Activated CD4-positive, CD25-positive, alpha-beta regulatory T cell (primary cell): ENCODE results near the gene PTCH1.
A peak's percentile ranks its signal among the peaks of the same experiment; 100 is the strongest.

Source experiments
- DNase-seq, 4 experiments: peaks; one replicate each; lab custom pipeline; 2025; lab: John Stamatoyannopoulos, UW

The PTCH1 gene

GRCh38 chr9:95512709-95513095 lies 4.1 kb downstream of the PTCH1 start:
- no peak for DNase-seq

GRCh38 chr9:95511952-95512708 lies 4.6 kb downstream of the PTCH1 start:
- no peak for DNase-seq

- DNase-seq, result no peak
These were observed 5.2 kb downstream of the PTCH1 start for GRCh38 chr9:95511616-95511931.

- DNase-seq, result peak; percentile 47 to 66 (median 60)
These were observed 5.8 kb downstream of the PTCH1 start for GRCh38 chr9:95510709-95511615.

- DNase-seq, result no peak
These were observed 6.7 kb downstream of the PTCH1 start for GRCh38 chr9:95509851-95510708.

GRCh38 chr9:95508968-95509850 lies 7.6 kb downstream of the PTCH1 start:
- DNase-seq, result peak in 3 of 4 experiments; percentile 25 to 43 (median 34)

GRCh38 chr9:95508242-95508967 lies 8.4 kb downstream of the PTCH1 start:
- DNase-seq, result no peak

GRCh38 chr9:95507464-95508241 lies 9.1 kb downstream of the PTCH1 start:
- DNase-seq, result no peak

- no peak for DNase-seq
These were observed 9.9 kb downstream of the PTCH1 start for GRCh38 chr9:95506678-95507463.

- no peak for DNase-seq
These were observed 10.4 kb downstream of the PTCH1 start for GRCh38 chr9:95506428-95506677.

- no peak for DNase-seq
These were observed 10.9 kb downstream of the PTCH1 start for GRCh38 chr9:95505717-95506427.

GRCh38 chr9:95505072-95505716 lies 11.6 kb downstream of the PTCH1 start:
- no peak for DNase-seq

- DNase-seq, result no peak
These were observed 12.5 kb downstream of the PTCH1 start for GRCh38 chr9:95504053-95504963.

- DNase-seq, result no peak
These were observed 13.4 kb downstream of the PTCH1 start for GRCh38 chr9:95503369-95503768.

GRCh38 chr9:95502248-95502647 lies 14.5 kb downstream of the PTCH1 start:
- DNase-seq, result no peak

- DNase-seq, result no peak
These were observed 16.9 kb downstream of the PTCH1 start for GRCh38 chr9:95499847-95500246.

- no peak for DNase-seq
These were observed 17.6 kb downstream of the PTCH1 start for GRCh38 chr9:95499046-95499676.
